GM19395 (cell line): ENCODE measurements around the gene ACVR1.

Source experiments
- ATAC-seq: cut with Tn5 transposase; IDR thresholded peaks from one replicate; pipeline ENCODE4 v1.9.1; 2021; ENCODE audit warnings: mild to moderate bottlenecking, moderate library complexity; ENCODE audit not compliant: unreplicated experiment

ACVR1 gene

GRCh38 chr2:157803476-157803875, 72.7 kb downstream of the ACVR1 start:
- no peak for ATAC-seq

GRCh38 chr2:157800838-157801495, 75.2 kb downstream of the ACVR1 start:
- no peak for ATAC-seq

- ATAC-seq: no peak
These were observed 83.0 kb downstream of the ACVR1 start for GRCh38 chr2:157793053-157793612.

- ATAC-seq: no peak
These were observed 83.6 kb downstream of the ACVR1 start for GRCh38 chr2:157792335-157793052.

GRCh38 chr2:157790780-157791179, 85.3 kb downstream of the ACVR1 start:
- ATAC-seq: no peak

GRCh38 chr2:157789933-157790511, 86.1 kb downstream of the ACVR1 start:
- ATAC-seq: no peak

- no peak for ATAC-seq
These were observed 86.9 kb downstream of the ACVR1 start for GRCh38 chr2:157789256-157789655.

- ATAC-seq: no peak
These were observed 87.9 kb downstream of the ACVR1 start for GRCh38 chr2:157788201-157788600.

- no peak for ATAC-seq
These were observed 88.7 kb downstream of the ACVR1 start for GRCh38 chr2:157787364-157787938.

- no peak for ATAC-seq
These were observed 89.3 kb downstream of the ACVR1 start for GRCh38 chr2:157786663-157787363.

GRCh38 chr2:157785866-157786662, 90.1 kb downstream of the ACVR1 start:
- ATAC-seq: no peak

- no peak for ATAC-seq
These were observed 90.9 kb downstream of the ACVR1 start for GRCh38 chr2:157785200-157785599.

GRCh38 chr2:157784823-157785175, 91.3 kb downstream of the ACVR1 start:
- ATAC-seq: no peak

GRCh38 chr2:157784169-157784822, 91.8 kb downstream of the ACVR1 start:
- no peak for ATAC-seq

- ATAC-seq: no peak
These were observed 92.9 kb downstream of the ACVR1 start for GRCh38 chr2:157783245-157783644.

GRCh38 chr2:157782057-157782845, 93.9 kb downstream of the ACVR1 start:
- ATAC-seq: no peak

GRCh38 chr2:157780211-157780610, 95.9 kb downstream of the ACVR1 start:
- ATAC-seq: no peak

- no peak for ATAC-seq
These were observed 96.3 kb downstream of the ACVR1 start for GRCh38 chr2:157779794-157780193.

- ATAC-seq: no peak
These were observed 98.7 kb downstream of the ACVR1 start for GRCh38 chr2:157777427-157777826.
